HL-60 (cell line): ENCODE data around the gene TNFSF13.

Source experiments
- DNase-seq, 2 experiments: peaks; one replicate each; pipeline ENCODE4 v3.0.0-alpha.2; 2010 to 2020; ENCODE audit warnings: low read depth in 1 of 2, low spot score in 1 of 2
- H3K27ac ChIP-seq: fragments of 250-450 bp; sonication (Bioruptor Pico); replicated peaks from 2 replicates; pipeline ENCODE4 v1.5.1; 2020; ENCODE audit warnings: mild to moderate bottlenecking, moderate library complexity
- H3K27me3 ChIP-seq: fragments of 250-450 bp; sonication (Bioruptor Pico); 2 replicates; pipeline ENCODE4 v1.5.1; 2021; ENCODE audit warnings: mild to moderate bottlenecking, moderate library complexity; ENCODE audit not compliant: insufficient read depth, poor library complexity, severe bottlenecking
- H3K4me3 ChIP-seq: replicated peaks from 2 replicates; pipeline ENCODE4 v1.5.1; 2011; ENCODE audit warnings: mild to moderate bottlenecking, control low read depth, low read length; ENCODE audit not compliant: insufficient read depth
- CTCF ChIP-seq: IDR thresholded peaks from one replicate; pipeline ENCODE4 v1.5.1; 2011; ENCODE audit warnings: low read length, control low read depth, inconsistent platforms; ENCODE audit not compliant: insufficient read depth
- GABPA ChIP-seq: IDR thresholded peaks from 2 replicates; pipeline ENCODE4 v1.6.1; 2012; ENCODE audit warnings: low read depth
- POLR2AphosphoS5 ChIP-seq: IDR thresholded peaks from 2 replicates; pipeline ENCODE4 v1.6.1; 2012; ENCODE audit warnings: low read depth
- REST ChIP-seq: IDR thresholded peaks from 2 replicates; pipeline ENCODE4 v1.6.1; 2012; ENCODE audit warnings: low read depth; ENCODE audit not compliant: insufficient replicate concordance
- SPI1 ChIP-seq: IDR thresholded peaks from 2 replicates; pipeline ENCODE4 v1.6.1; 2012; ENCODE audit warnings: low read depth, mild to moderate bottlenecking, borderline replicate concordance

Gene TNFSF13

GRCh38 chr17:7549401-7550055, 9.0 kb upstream of the TNFSF13 start:
- Histone ChIP-seq H3K27me3 (no peaks in the 10 kb centered on the region), H3K4me3 (no peak overlapping the region)

GRCh38 chr17:7550344-7550743, 8.2 kb upstream of the TNFSF13 start:
- Histone ChIP-seq H3K27me3 (no peaks in the 10 kb centered on the region), H3K4me3 (no peak overlapping the region), H3K27ac (no peak overlapping the region)
- DNase-seq, result no peak
- TF ChIP-seq SPI1 (no peak), GABPA (no peak), CTCF (no peak), POLR2AphosphoS5 (no peak), REST (no peak)

More at GRCh38 chr17:7549401-7550055, 9.0 kb upstream of the TNFSF13 start:
- DNase-seq, result no peak
- no peak for TF ChIP-seq GABPA
- TF ChIP-seq POLR2AphosphoS5, result no peak
- TF ChIP-seq CTCF, result no peak
- no peak for TF ChIP-seq REST
- no peak for TF ChIP-seq SPI1
- no peak overlapping the region for H3K27ac ChIP-seq

- H3K27ac ChIP-seq, result no peak overlapping the region
- no peak for DNase-seq
- no peak for TF ChIP-seq SPI1
- no peak for TF ChIP-seq GABPA
- no peak for TF ChIP-seq REST
- TF ChIP-seq POLR2AphosphoS5, result no peak
- no peak for TF ChIP-seq CTCF
- H3K4me3 ChIP-seq, result no peak overlapping the region
- no peaks in the 10 kb centered on the region for H3K27me3 ChIP-seq
Observed at GRCh38 chr17:7551396-7551795, 7.2 kb upstream of the TNFSF13 start.
